Skeletal muscle satellite cell (primary cell): ENCODE data around the gene ASXL1.

Source experiments
- H3K27me3 ChIP-seq: 2 replicates; pipeline ENCODE4 v1.7.0; 2013; ENCODE audit warnings: low read length; ENCODE audit not compliant: control insufficient read depth, insufficient read depth
- H3K36me3 ChIP-seq: 2 replicates; pipeline ENCODE4 v1.7.0; 2013; ENCODE audit warnings: mild to moderate bottlenecking, control low read depth, low read length; ENCODE audit not compliant: insufficient read depth
- H3K4me1 ChIP-seq: 2 replicates; pipeline ENCODE4 v1.7.0; 2013; ENCODE audit warnings: low read length; ENCODE audit not compliant: control insufficient read depth, insufficient read depth
- H3K4me2 ChIP-seq: 2 replicates; pipeline ENCODE4 v1.7.0; 2013; ENCODE audit warnings: mild to moderate bottlenecking, low read length
- H3K4me3 ChIP-seq: 2 replicates; pipeline ENCODE4 v1.7.0; 2013; ENCODE audit warnings: low read length
- H3K9ac ChIP-seq: 2 replicates; pipeline ENCODE4 v1.7.0; 2013; ENCODE audit warnings: mild to moderate bottlenecking, low read depth, low read length, moderate library complexity
- H3K9me3 ChIP-seq: replicated peaks from 2 replicates; pipeline ENCODE4 v1.7.0; 2013; ENCODE audit warnings: mild to moderate bottlenecking, control low read depth, low read length

Gene ASXL1

DNA sequence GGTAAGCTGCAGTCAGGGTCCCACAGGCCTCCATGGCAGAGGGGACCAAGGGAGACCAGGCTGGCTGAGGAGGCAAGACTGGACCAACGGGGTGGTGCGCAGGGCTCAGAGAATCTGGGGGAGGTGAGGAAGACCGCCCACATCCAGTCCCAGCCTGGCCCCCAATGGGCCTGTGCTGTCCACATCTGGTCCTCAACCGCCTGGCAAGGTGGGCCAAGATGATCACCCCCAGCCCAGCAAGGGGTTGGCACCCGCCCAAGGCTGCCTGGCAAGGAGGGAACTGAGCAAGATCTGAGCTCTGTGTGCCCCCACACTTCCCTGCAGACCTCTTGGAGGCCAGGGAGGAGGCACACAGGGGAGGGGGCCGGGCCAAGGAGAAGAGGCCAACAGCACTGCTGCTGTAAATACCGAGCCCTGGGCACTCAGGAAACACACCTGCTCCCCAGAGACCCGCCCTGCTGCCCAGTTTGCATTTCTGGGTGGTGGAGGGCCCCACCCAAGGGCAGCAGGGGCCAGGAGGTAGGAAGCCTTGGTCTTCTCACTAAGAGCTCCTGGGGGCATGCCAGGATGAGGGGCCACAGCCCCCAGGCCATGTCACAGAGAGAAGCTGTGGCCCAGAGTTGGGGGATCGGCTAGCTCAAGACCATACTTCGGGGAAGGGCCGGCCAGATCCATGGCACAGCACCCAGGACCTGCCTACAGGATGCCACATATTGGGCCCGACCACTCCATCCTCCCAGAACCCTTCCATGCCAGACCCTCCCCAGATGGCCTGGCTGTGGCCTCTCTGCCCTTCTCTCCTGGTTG, 109.6 kb downstream of the ASXL1 start:
- H3K4me1 ChIP-seq = peaks cover 5% of the 10 kb centered on the region

GRCh38 chr20:32468313-32468640, 110.1 kb downstream of the ASXL1 start:
- H3K36me3 ChIP-seq = peaks cover 3% of the 10 kb centered on the region
- no peak overlapping the region for H3K4me3 ChIP-seq
- H3K4me2 ChIP-seq = no peak overlapping the region
- H3K9ac ChIP-seq = no peak overlapping the region
- no peaks in the 10 kb centered on the region for H3K9me3 ChIP-seq
- H3K27me3 ChIP-seq = no peaks in the 10 kb centered on the region
- peaks cover 5% of the 10 kb centered on the region for H3K4me1 ChIP-seq

More for the DNA sequence above, 109.6 kb downstream of the ASXL1 start:
- Histone ChIP-seq H3K4me3 (no peak overlapping the region), H3K9ac (no peak overlapping the region), H3K9me3 (no peaks in the 10 kb centered on the region), H3K4me2 (no peak overlapping the region), H3K36me3 (peaks cover 3% of the 10 kb centered on the region), H3K27me3 (no peaks in the 10 kb centered on the region)

GRCh38 chr20:32468860-32469259, 110.7 kb downstream of the ASXL1 start:
- H3K27me3 ChIP-seq = no peaks in the 10 kb centered on the region
- peaks cover 11% of the 10 kb centered on the region for H3K4me1 ChIP-seq
- H3K4me2 ChIP-seq = no peak overlapping the region
- H3K9me3 ChIP-seq = no peaks in the 10 kb centered on the region
- H3K9ac ChIP-seq = no peak overlapping the region
- no peak overlapping the region for H3K4me3 ChIP-seq
- H3K36me3 ChIP-seq = peaks cover 3% of the 10 kb centered on the region

DNA sequence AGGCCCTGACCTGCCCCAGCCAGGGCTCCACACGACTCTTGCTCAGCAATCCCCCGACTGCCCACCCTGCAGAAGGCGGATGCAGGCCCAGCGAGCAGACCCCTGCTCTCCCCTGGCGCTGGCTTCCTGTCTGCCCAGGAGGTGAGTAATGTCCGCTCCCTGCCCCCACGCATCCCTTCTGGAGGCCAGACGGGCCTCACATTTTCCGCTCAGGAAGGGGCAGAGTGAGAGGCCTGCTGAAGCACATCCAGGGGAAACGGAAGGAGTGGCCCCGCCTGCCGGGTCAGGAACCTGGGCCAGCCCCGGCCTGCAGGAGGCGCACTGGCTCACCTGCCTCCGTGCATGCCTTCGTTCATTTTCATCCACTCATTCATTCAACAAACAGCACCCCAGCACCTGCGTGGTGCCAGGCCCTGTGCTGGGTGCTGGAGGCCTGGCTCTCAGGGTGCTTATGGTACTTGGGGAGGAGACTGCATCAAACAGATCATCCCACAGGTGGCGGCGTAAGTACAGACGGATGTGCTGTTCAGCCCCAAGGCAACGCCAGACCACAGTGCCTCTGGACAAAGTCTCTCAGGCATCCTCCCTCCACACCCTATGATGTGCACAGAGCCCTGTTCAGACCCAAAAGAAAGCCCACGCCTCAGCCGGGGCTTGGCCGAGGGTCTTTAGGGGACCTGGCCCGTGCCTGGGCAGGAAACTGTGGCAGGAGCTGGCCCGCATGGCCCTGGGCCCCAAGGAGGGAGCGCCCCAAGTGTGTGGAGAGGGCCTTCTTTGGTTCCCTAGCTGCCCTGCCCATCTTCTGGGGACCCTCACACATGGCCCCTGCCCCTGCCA, 112.1 kb downstream of the ASXL1 start:
- no peaks in the 10 kb centered on the region for H3K9me3 ChIP-seq
- peaks cover 3% of the 10 kb centered on the region for H3K36me3 ChIP-seq
- peaks cover 24% of the 10 kb centered on the region for H3K4me1 ChIP-seq
- no peaks in the 10 kb centered on the region for H3K27me3 ChIP-seq
- no peak overlapping the region for H3K4me2 ChIP-seq
- no peak overlapping the region for H3K4me3 ChIP-seq
- H3K9ac ChIP-seq = no peak overlapping the region

GRCh38 chr20:32470940-32471339, 112.8 kb downstream of the ASXL1 start:
- Histone ChIP-seq H3K27me3 (no peaks in the 10 kb centered on the region), H3K4me3 (no peak overlapping the region), H3K4me2 (no peak overlapping the region), H3K4me1 (peaks cover 26% of the 10 kb centered on the region), H3K9ac (no peak overlapping the region), H3K9me3 (no peaks in the 10 kb centered on the region), H3K36me3 (peaks cover 3% of the 10 kb centered on the region)

DNA sequence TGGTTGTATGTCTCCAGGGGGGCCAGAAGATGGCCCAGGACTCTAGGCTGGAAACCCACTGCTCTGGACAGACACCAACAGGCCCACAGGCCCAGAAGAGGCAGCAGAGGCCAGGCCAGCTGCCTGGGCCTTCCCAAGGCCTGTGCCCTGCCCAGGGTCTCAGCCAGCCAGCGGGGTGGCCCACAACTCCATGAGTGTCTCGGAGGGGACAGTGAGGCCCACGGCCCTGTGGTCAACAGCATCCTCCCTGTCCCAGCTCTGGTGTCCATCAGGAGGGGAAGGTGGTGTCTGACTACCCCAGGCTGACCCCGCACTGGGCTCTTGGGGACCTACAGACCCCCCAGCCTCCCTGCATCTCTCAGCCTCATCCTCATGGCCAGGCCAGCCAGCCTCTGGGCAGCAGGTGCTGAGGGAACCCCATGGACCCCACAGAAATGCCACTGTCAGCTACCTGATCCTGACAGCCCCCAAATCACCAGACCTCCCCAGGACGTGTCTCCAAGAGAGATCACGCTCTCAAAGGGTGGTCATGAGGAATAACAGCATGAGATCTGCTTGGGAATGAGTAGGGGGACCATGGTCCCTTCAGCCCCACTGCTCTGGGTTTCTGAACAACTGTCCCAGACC, 114.6 kb downstream of the ASXL1 start:
- Histone ChIP-seq H3K36me3 (peaks cover 3% of the 10 kb centered on the region), H3K4me3 (no peak overlapping the region), H3K9ac (no peak overlapping the region), H3K27me3 (no peaks in the 10 kb centered on the region), H3K9me3 (no peaks in the 10 kb centered on the region), H3K4me1 (peaks cover 39% of the 10 kb centered on the region), H3K4me2 (no peak overlapping the region)

- Histone ChIP-seq H3K4me2 (peak overlapping the region; percentile 84), H3K4me3 (peak overlapping the region; percentile 11), H3K9ac (no peak overlapping the region)
These were observed 115.3 kb downstream of the ASXL1 start for GRCh38 chr20:32473231-32474008.

GRCh38 chr20:32474009-32474716, 116.0 kb downstream of the ASXL1 start:
- Histone ChIP-seq H3K9ac (peak overlapping the region; percentile 78), H3K4me2 (peak overlapping the region; percentile 84), H3K27me3 (no peaks in the 10 kb centered on the region), H3K4me3 (peak overlapping the region; percentile 67), H3K9me3 (no peaks in the 10 kb centered on the region), H3K4me1 (peaks cover 39% of the 10 kb centered on the region), H3K36me3 (peaks cover 3% of the 10 kb centered on the region)

More at GRCh38 chr20:32473231-32474008, 115.3 kb downstream of the ASXL1 start:
- Histone ChIP-seq H3K27me3 (no peaks in the 10 kb centered on the region), H3K9me3 (no peaks in the 10 kb centered on the region), H3K4me1 (peaks cover 39% of the 10 kb centered on the region), H3K36me3 (peaks cover 3% of the 10 kb centered on the region)

DNA sequence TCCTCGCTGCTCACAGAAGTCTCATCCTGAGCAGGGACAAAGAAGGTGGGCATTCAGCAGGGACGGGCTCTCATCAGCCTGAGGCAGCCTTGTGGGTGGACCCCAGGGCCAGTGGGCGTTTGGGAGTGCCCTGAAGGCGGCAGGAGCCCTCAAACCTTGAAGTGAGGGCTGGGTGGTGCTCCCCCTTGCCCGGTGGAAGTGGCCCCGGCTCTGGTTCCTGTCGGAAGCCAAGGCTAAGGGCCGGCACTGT, 116.5 kb downstream of the ASXL1 start:
- peaks cover 39% of the 10 kb centered on the region for H3K4me1 ChIP-seq
- H3K9me3 ChIP-seq = no peaks in the 10 kb centered on the region
- H3K4me3 ChIP-seq = peak overlapping the region; percentile 67
- H3K36me3 ChIP-seq = peaks cover 3% of the 10 kb centered on the region
- no peaks in the 10 kb centered on the region for H3K27me3 ChIP-seq
- peak overlapping the region; percentile 78 for H3K9ac ChIP-seq
- peak overlapping the region; percentile 84 for H3K4me2 ChIP-seq

DNA sequence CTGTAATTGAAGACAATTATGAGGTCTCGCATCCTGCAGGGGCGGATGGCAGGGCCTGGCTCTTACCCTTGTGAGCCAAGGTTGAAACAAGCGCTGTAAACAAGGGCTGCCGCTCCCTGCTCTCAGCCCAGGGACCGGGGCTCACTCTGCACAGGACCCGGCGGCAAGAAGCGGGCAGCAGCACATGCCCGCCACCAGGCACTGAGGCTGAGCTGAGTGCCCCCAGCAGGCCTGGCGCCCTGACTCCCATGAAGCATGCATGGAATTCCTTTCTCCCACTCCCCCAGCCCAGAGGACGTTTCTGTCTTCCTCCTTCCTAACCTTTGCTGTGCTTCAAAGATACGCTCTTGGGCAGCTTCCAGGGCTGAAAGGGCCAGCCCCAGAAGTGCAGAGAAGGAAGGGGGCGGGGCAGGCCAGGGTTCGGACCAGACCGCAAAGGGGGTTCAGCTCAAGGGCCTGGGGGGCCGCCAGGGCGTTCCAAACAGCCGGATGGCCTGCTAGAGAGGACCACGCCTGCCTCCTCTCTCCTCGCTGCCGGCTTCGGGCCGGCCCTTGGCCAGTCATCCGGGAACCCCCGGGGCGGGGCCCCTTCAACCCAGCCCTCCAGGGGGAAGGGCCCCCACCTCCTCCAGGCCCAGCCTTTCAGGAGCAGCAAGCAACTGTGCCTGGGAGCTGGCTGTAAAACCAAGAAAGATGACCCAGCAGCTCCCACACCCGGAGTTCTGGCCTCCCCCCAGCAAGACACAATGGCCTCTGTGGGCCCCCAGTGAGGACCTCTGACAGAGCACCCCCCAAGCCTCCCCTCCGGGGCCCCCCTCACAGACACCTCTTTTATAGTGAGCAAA, 117.1 kb downstream of the ASXL1 start:
- no peaks in the 10 kb centered on the region for H3K27me3 ChIP-seq
- H3K4me1 ChIP-seq = peaks cover 39% of the 10 kb centered on the region
- H3K9ac ChIP-seq = peak overlapping the region; percentile 78
- peaks cover 3% of the 10 kb centered on the region for H3K36me3 ChIP-seq
- peak overlapping the region; percentile 67 for H3K4me3 ChIP-seq
- no peaks in the 10 kb centered on the region for H3K9me3 ChIP-seq
- H3K4me2 ChIP-seq = peak overlapping the region; percentile 84
